ENCODE results near the gene CBLIF.

Gene CBLIF

DNA sequence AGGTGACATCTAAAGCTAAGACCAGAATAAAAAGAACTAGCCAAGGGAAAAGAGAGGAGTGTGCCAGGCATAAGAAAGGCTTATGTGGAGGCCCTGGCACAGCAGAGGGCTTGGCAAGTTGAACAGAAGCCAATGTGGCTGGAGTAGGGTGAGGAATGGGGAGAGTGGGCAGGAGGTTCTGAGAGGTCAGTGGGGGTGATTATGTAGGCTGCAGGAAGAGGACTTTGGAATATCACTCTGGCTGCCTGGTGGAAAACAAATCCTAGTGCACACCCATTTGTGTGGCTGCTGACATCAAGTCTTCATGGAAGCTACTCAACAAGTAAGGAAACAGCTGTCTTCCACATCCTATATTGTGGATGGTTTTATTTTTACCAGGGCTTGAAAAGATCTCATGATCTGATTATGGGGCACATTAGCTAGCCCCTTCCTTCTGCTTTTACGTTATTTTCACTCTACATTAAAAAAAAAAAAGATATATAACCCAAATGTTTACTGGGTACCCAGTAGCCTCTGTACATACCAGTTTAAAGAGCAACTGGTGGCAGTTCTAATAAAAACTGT is 38.2 kb downstream of the CBLIF start:
- no peak for TF ChIP-seq EZH2phosphoT487 (IDR thresholded peaks at IDR 0.05; ENCODE audit: borderline replicate concordance, low read length)
- TF ChIP-seq, protein P1, sequence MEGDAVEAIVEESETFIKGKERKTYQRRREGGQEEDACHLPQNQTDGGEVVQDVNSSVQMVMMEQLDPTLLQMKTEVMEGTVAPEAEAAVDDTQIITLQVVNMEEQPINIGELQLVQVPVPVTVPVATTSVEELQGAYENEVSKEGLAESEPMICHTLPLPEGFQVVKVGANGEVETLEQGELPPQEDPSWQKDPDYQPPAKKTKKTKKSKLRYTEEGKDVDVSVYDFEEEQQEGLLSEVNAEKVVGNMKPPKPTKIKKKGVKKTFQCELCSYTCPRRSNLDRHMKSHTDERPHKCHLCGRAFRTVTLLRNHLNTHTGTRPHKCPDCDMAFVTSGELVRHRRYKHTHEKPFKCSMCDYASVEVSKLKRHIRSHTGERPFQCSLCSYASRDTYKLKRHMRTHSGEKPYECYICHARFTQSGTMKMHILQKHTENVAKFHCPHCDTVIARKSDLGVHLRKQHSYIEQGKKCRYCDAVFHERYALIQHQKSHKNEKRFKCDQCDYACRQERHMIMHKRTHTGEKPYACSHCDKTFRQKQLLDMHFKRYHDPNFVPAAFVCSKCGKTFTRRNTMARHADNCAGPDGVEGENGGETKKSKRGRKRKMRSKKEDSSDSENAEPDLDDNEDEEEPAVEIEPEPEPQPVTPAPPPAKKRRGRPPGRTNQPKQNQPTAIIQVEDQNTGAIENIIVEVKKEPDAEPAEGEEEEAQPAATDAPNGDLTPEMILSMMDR (IDR thresholded peaks at IDR 0.05; ENCODE audit: low read depth, low read length, poor library complexity, severe bottlenecking) = no peak
- Histone ChIP-seq H3K27ac (ENCODE audit: low read depth, low read length) (no peak overlapping the region), H3F3A (ENCODE audit: control insufficient read depth, insufficient read depth) (peaks cover 7% of the 10 kb centered on the region; the same call in 1 of the 2 replicates), H3K4me2 (ENCODE audit: low read length) (no peak overlapping the region), H4K20me1 (ENCODE audit: control insufficient read depth, insufficient read depth, low read depth, low read length) (no peaks in the 10 kb centered on the region; the same call in 1 of the 2 replicates), H3K9me2 (replicated peaks; ENCODE audit: control insufficient read depth, low read length) (no peaks in the 10 kb centered on the region), H3K36me3 (ENCODE audit: control insufficient read depth, low read length) (peaks cover 46% of the 10 kb centered on the region), H3K27me3 (ENCODE audit: control insufficient read depth, low read length) (no peaks in the 10 kb centered on the region), H3K79me2 (ENCODE audit: control insufficient read depth, low read length) (peaks cover 27% of the 10 kb centered on the region), H3K4me1 (ENCODE audit: control insufficient read depth, low read length) (peaks cover 22% of the 10 kb centered on the region), H3K9me3 (ENCODE audit: control insufficient read depth, insufficient read depth, low read length) (no peaks in the 10 kb centered on the region), H3K4me3 (ENCODE audit: low read length) (no peak overlapping the region)

DNA sequence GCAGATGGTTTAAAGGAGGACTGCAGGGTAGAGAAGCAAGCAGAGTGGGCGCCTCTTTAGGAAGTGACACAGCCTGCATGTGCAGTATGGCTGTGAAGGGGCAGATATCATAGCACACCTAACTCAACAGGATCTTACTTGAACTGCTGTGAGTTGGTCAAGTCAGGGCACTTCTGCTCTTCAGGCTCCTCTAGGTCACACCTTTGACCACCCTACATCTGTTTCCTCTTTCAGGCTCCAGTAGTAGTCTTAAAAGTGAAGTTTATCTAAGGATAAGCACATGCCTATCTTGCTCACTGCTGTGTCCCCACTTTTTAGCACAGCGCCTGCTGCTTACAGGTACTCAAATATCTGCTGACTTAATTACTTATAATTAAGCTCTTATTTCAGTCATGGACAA is 41.2 kb downstream of the CBLIF start:
- H3K4me3 ChIP-seq (ENCODE audit: low read length) = no peak overlapping the region
- peaks cover 7% of the 10 kb centered on the region; the same call in 1 of the 2 replicates for H3F3A ChIP-seq (ENCODE audit: control insufficient read depth, insufficient read depth)
- H3K27ac ChIP-seq (ENCODE audit: low read depth, low read length) = no peak overlapping the region
- peaks cover 12% of the 10 kb centered on the region for H3K79me2 ChIP-seq (ENCODE audit: control insufficient read depth, low read length)
- no peaks in the 10 kb centered on the region; the same call in 1 of the 2 replicates for H4K20me1 ChIP-seq (ENCODE audit: control insufficient read depth, insufficient read depth, low read depth, low read length)
- H3K9me2 ChIP-seq (replicated peaks; ENCODE audit: control insufficient read depth, low read length) = no peaks in the 10 kb centered on the region
- H3K4me1 ChIP-seq (ENCODE audit: control insufficient read depth, low read length) = peaks cover 7% of the 10 kb centered on the region
- H3K27me3 ChIP-seq (ENCODE audit: control insufficient read depth, low read length) = no peaks in the 10 kb centered on the region
- no peak overlapping the region for H3K4me2 ChIP-seq (ENCODE audit: low read length)
- H3K9me3 ChIP-seq (ENCODE audit: control insufficient read depth, insufficient read depth, low read length) = no peaks in the 10 kb centered on the region
- no peak for TF ChIP-seq EZH2phosphoT487 (IDR thresholded peaks at IDR 0.05; ENCODE audit: borderline replicate concordance, low read length)
- TF ChIP-seq, protein P1 (IDR thresholded peaks at IDR 0.05; ENCODE audit: low read depth, low read length, poor library complexity, severe bottlenecking) = no peak
- H3K36me3 ChIP-seq (ENCODE audit: control insufficient read depth, low read length) = peaks cover 41% of the 10 kb centered on the region

DNA sequence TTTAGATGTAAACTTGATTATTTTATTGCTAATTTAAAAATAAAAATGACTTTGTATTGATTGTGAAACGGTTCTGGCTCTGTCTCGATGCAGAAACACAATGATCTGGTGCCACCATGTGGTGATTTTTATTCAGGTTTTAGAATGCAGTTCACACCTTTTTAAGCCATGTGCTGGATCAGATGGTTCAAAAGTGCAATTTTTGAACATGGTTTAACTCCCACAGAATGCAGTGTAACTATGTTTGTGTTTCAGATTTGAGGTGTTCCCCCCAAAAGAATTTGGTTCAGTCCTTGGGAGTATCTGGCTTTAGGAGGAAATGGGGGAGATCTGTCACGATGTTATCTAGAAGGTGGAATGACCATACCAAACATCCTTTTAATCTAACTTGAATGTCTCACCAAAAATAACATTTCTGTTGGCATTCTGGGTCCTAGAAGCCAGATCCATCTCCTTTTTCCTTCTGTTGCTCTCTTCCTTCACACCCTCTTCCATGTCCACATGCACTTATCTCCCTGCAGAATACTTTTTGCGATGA is 42.6 kb downstream of the CBLIF start:
- Histone ChIP-seq H3K4me2 (ENCODE audit: low read length) (no peak overlapping the region), H3K27me3 (ENCODE audit: control insufficient read depth, low read length) (no peaks in the 10 kb centered on the region), H3K4me3 (ENCODE audit: low read length) (no peak overlapping the region), H3K9me2 (replicated peaks; ENCODE audit: control insufficient read depth, low read length) (no peaks in the 10 kb centered on the region), H3K79me2 (ENCODE audit: control insufficient read depth, low read length) (no peaks in the 10 kb centered on the region), H3F3A (ENCODE audit: control insufficient read depth, insufficient read depth) (peaks cover 5% of the 10 kb centered on the region; the same call in 1 of the 2 replicates), H3K9me3 (ENCODE audit: control insufficient read depth, insufficient read depth, low read length) (no peaks in the 10 kb centered on the region), H3K27ac (ENCODE audit: low read depth, low read length) (no peak overlapping the region), H3K4me1 (ENCODE audit: control insufficient read depth, low read length) (no peaks in the 10 kb centered on the region), H4K20me1 (ENCODE audit: control insufficient read depth, insufficient read depth, low read depth, low read length) (no peaks in the 10 kb centered on the region; the same call in 1 of the 2 replicates), H3K36me3 (ENCODE audit: control insufficient read depth, low read length) (peaks cover 27% of the 10 kb centered on the region)
- no peak for TF ChIP-seq EZH2phosphoT487 (IDR thresholded peaks at IDR 0.05; ENCODE audit: borderline replicate concordance, low read length)
- TF ChIP-seq, protein P1 (IDR thresholded peaks at IDR 0.05; ENCODE audit: low read depth, low read length, poor library complexity, severe bottlenecking) = peak; percentile 60
